HG03097 (cell line): ENCODE measurements around the gene DUSP9.
"Not testable (repeated sequence)": the region's sequence is repeated elsewhere in the genome, so short reads cannot be mapped to it uniquely, and the experiment has no call there.

Experiments
- ATAC-seq: cut with Tn5 transposase; IDR thresholded peaks from one replicate; pipeline ENCODE4 v1.9.1; 2021; ENCODE audit not compliant: unreplicated experiment, low FRiP score

DUSP9 gene, protein sequence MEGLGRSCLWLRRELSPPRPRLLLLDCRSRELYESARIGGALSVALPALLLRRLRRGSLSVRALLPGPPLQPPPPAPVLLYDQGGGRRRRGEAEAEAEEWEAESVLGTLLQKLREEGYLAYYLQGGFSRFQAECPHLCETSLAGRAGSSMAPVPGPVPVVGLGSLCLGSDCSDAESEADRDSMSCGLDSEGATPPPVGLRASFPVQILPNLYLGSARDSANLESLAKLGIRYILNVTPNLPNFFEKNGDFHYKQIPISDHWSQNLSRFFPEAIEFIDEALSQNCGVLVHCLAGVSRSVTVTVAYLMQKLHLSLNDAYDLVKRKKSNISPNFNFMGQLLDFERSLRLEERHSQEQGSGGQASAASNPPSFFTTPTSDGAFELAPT

DNA sequence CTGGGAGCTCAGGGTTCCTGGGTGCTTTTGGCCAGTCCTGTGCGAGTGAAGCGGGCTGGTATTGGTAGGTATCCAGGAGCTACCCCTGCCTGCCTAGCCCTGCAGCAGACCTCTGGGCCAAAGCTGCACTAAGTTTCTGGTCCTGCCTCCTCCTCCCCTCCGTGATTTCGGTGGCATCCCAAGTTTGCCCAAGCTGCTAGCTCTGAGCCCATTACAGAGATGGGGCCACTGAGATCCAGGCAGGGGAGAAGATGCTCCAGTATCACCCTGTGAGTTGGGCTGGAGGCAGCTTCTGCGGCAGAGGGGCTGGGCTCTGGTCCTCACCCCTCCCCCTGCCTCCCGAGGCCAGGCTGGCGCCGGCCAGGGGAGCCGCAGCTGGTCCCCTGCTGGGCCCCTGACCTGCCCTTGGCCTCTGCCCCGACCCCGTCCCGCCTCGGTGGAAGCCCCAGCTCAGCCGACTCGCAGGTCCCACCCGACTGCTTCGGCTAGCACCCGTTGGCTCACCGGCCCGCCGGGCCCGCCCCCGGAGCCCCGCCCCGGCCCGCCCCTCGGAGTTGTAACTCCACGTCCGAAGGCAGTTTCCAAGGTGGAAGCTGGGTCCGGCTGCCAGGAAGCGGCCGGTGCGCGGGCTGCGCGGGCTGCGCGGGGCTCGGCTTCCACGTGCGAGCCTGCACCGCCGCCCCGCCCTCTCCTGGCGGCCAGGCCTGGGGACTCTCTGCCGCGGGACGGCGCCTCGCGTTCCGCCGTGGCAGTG is at the start of gene DUSP9:
TSS of gene DUSP9 (plus strand) at position 584 of the 754 bp plus-strand sequence. CDS start 751 bp downstream, outside the sequence.
- no peak for ATAC-seq

DNA sequence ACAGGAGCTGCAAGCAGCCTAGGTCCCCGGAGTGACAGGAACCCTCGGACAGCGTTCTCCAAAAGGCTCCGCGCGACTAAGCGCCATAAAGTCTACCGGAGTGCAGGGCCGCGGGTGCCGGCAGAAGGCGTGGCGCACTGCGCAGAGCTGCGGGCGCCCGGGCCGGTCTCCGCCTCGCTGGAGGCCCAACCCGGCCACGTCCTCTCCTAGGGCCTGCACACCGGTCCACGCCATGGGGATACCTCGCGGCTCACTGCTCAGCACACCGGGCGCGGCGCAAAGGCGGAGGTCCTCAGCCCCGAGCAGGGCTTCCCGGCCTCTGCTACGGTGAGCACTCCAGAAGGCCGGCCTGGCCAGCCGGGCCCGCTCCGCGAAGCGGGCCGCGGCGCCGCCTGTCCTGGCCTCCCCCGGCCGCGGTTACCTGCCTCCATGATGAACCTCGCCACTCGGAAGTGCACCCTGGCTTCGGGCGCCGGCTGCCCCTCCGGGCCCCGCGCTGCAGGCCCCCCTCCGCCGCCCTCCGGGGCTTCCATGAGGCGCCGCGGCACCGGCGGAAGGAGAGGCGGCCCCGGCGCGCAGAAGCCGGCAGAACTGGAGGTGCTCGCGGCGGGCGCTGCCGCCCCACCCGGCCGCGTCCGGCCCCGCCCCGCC is 48.3 kb upstream of the DUSP9 start, which contains the start of gene CCNQ:
TSS of gene CCNQ (minus strand) at position 599 of the 651 bp plus-strand sequence. CDS start at position 533, 66 bp downstream.
- ATAC-seq: peak; percentile 44

DNA sequence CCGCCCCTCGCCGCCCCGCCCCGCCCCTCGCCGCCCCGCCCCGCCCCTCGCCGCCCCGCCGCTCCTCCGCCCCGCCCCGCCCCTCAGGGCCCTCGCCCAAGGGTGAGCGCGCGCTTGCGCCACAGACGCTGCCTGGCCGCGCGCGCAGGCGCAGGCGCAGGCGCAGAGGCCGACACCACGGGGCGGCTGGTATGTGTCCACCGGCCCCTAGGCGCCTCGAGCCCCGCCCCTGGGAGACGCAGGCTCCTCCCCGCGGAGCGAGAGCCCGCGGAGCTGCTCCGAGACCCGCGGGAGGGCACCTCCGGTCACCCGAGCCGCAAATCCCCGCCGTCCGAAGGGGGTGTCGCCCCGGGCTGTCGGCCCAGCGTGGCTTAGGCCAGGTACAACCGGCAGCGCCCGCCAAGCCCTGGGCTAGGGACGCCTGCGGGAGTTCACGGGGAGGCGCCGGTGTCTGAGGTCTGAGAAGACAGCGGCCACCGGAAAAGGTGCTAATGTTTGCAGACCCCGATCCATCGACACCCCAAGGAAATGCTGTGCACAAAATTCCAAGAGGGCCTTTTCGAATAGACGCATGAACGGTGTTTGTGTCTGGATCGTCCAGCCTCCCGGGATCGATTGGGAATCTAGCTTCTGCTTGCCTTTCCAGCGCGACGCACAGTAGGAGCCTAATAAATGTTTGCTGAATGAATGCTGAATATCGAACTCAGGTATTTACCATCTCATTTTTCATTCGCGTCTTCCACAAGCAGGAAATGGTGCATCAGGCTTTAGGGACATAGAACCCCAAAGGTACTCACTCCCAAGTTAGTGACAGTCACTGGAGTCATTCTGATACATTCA is 47.6 kb upstream of the DUSP9 start:
- ATAC-seq: peak; percentile 80

- ATAC-seq: no peak
Measured at GRCh38 chrX:153600032-153600373, 47.0 kb upstream of the DUSP9 start.

GRCh38 chrX:153600921-153601320 is 46.1 kb upstream of the DUSP9 start:
- no peak for ATAC-seq

DNA sequence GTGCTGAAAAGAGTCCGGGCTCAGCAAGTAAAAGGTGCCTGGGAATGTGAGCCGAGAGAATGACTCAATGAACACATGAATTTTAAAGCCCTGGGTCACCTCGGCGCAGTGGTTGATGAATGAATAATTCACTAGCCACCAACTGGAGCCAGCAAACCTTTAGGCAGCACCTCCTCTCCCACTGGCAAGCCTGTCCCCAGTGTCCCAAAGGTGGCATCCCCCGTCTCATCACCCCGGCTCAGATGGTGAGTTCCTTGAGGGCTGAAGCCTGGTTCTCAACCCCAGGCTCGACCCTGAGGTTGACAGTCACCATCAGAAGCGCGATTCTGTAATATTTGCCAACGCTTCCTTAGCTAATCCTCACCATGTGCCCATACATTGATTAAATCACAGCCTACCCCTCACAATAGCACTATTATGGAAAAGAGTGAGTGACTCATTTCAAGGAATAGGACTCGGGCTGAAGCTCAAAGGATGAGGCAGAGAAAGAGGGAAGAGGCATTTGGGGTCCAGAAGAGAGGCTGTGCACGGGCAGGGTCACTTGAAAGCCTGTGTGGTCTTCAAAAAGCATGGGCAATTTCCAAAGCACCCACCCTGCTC is 45.4 kb upstream of the DUSP9 start:
- ATAC-seq: no peak

DNA sequence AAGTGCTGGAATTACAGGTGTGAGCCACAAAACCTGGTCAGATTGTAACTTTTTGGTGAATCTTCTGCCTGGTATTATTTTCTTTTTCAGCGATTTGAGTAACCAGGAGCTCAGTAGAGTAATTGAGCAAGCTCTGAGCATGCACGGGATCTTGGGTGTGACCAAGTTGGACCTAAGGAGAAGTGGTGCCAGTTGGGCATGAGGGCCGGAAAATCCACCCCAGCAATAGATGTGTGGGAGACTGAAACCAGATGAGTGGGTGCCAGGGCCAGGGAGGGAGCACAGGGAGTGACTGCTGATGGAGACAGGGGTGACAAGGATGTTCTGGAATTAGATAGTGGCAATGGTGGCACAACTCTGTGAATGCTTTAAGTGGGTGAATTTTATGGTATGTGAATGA is 44.4 kb upstream of the DUSP9 start:
- ATAC-seq: no peak

DNA sequence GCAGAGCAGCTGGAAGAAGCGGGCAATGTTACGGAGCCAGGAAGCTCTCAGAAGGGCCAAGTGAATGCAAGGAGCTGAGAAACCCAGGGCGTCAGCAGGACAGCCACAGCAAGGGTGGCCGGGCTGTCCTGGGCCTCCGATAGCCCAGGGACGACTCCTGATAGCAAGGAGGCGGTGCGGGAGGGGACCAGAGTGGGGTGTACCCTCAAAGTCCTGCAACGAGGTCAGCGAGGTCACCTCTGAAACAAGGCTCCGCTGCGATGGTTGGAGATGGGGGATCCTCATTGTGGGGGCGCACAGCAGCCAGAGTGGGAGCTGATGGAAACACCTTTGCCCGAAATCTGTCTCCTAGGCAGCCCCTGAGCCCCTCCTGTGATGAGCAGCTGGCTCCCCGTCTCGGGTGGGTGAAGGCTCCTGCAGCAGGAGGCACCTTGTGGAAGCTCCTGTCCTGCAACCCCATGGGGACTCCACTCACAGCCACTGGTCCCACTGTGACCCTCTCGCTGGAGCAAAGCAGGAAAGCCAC is 43.8 kb upstream of the DUSP9 start:
- no peak for ATAC-seq

DNA sequence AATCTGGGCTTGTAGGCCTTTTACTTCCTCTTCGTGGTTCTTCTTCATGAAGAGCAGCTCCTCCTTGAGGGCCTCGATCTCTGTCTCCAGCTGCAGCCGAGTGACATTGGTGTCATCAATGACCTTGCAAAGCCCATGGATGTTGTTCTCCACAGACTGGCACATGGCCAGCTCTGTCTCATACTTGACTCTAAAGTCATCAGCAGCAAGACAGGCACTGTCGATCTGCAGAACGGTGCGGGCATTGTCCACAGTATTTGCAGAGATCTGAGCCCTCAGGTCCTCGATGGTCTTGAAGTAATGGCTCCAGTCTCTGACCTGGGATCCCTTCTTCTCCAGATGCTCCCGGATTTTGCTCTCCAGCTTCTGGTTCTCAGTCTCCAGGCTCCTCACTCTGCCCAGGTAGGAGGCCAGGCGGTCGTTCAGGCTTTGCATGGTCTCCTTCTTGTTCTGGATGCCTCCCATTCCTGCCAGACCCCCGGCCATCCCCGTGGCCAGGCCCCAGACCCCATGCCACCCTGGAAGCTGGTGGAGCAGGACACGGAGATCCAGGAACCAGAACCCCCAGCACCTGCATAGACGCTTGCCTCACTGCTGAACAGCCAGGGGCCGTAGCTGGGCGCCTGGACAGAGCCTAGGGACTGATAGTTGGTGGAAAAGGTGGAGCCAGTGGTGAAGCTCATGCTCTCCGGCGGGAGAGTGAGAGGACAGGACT is 42.2 kb upstream of the DUSP9 start:
- ATAC-seq: not testable (repeated sequence)

DNA sequence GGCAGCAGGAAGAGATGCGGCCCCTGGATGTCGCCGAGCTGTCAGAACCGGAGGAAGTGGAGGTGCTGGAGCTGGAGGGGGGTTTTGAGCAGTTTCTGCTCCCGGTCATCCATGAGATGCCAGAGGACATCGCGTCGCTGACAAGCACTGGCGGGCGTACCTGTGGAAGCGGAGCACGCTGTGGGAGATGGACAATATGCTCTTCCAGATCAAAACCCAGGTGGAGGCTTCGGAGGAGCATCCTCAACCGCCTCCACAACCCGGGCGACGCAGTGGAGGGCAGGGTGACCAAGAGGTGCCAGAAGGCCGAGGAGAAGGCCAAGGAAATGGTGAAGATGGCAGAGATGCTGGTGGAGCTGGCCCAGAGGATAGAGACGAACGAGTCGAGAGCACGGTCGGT is 40.5 kb upstream of the DUSP9 start:
- no peak for ATAC-seq

DNA sequence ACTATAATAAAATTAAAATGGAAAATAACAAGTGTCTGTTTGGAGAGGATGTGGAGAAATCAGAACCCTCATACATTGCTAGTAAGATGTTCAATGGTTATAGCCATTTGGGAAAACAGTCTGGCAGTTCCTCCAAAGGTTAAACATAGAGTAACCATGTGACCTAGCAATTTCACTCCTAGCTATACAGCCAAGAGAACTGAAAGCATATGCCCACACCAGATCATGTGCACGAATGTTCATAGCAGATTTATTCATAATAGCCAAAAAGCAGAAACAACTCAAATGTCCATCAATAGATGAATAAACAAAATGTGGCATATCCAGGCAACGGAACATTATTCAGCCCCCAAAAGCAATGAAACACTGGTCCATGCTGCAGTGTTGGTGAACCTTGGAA is 38.6 kb upstream of the DUSP9 start:
- no peak for ATAC-seq

DNA sequence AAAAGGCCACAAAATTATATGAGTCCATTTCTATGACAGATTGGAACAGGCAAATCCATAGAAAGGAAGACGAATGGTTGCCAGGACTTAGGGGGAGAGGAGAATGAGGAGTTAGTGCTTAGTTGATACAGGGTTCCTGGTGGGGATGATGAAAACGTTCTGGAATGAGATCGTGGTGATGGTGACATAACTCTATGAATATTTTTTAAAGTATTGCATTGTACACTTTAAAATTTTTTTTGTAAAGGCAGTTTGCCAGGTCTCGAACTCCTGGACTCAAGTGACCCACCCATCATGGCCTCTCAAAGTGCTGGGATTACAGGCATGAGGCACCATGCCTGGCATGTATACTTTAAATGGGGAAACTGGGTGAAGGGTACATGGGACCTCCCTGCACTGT is 38.2 kb upstream of the DUSP9 start:
- no peak for ATAC-seq

DNA sequence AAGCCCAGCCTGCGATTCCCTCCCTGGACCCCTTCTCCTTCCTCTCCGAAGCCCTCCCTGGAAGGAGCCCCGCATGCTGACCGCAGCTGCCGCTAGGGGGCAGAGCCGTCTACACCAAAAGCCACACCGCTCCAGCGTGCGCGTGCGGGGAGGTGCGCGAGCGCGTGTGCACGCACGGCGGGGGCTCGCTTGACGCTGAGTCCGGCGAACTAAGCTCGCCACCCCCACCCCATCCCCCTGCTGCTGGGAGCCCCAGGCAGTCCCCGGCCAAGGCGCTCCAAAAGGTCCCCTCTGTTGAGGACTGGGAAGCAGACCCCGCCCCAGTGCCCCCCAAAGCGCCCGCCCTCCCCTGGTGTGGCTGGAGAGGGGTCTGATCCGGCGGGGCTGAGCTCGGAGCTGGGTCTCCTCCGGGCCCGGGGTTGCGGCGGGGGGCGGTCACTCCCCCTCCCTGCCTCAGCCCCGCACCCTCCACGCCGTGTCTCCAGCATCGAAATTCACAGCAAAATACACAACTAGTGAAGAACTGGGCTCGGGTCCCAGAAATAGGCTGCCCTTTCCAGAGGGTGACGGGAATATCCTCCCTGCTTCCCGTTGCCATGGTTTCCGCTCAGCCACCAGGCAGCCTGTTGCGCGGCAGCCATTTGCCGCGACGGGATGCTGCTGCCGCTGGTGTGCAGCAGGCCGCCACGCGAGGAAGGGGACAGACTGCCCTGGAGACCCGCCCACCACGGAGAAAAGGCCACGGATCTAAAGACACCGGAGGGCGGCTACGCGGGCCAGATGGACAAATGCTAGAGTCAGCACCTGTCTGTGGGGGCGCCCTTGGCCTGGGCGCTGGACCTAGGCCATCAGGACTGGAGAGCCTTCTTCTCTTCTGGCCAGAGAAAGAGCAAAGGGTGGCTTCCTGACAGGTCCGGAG is 36.8 kb upstream of the DUSP9 start:
- ATAC-seq: no peak

GRCh38 chrX:153610836-153611213 is 36.2 kb upstream of the DUSP9 start:
- no peak for ATAC-seq

GRCh38 chrX:153611298-153612095 is 35.5 kb upstream of the DUSP9 start:
- ATAC-seq: no peak

DNA sequence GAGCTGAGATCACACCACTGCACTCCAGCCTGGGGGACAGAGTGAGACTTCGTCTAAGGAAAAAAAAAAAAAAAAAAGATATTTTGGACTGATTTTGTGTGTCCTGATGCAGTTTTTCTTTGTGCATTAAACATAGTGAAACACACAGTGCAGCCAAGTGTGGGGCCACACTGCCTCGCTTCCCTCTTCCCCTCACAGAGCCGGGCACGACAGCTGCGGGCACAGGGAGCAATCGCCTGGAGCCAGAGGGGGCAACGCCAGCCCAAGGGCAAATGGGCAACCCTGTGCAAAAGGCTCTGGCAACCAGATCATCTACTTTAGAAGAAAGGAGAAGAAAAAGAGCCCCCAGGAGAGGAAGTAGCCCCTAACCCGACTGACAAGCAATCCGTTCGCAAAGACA is 34.6 kb upstream of the DUSP9 start:
- ATAC-seq: no peak

DNA sequence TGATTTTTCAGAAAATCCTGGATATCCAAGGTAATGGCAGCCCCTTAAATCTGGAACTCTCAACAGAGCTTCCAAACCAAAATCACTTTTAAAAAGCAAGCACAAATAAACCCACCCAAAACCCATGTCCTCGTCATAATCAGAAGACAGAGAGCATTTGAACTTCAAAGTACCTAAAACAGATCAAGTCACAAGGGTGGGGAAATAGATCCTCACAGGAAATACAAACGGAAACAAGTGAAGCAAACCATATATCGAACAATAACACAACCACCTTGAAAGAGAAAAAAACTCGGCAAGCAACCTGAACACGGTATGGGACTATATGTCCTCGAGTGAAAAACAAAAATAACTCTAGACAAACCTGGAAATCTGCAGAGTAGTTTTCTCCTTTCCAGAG is 32.2 kb upstream of the DUSP9 start:
- no peak for ATAC-seq

DNA sequence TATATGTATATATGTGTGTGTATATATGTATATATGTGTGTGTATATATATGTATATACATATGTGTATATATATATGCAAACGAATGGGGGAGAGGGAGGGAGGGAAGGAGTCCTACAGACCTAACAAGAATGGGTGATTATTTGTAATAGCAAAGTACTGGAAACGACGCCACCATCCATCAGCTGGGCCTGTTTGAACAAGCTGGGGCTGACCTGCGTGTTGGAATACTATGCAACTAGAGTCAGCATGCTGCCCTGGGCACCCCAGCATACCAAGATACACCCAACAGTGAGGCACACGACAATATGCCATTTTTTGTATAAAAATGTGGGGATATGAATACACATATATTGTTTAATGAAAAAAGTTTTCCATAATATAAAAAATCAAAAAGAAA is 26.4 kb upstream of the DUSP9 start:
- no peak for ATAC-seq
